Measurements from ENCODE around the gene ELFN2. TPM values are rescaled to one million over a fixed set of nuclear protein-coding genes. Genes with fewer than 3 reads are reported as not detected.

Gene ELFN2
- total RNA-seq, 1 experiment from 2014 or later: 30.8 TPM

- no peaks in the 10 kb centered on the region for H3K4me1 ChIP-seq (replicated peaks; ENCODE audit: insufficient read depth)
Observed at GRCh38 chr22:37391702-37392101, 35.6 kb downstream of the ELFN2 start.

GRCh38 chr22:37390075-37390474 lies 37.2 kb downstream of the ELFN2 start:
- H3K4me2 ChIP-seq: no peak overlapping the region
- no peaks in the 10 kb centered on the region for H3K9me3 ChIP-seq (ENCODE audit: insufficient read depth, low read depth)
- H3K27me3 ChIP-seq (ENCODE audit: insufficient read depth, low read depth): no peaks in the 10 kb centered on the region
- H3K36me3 ChIP-seq (ENCODE audit: low read depth): no peaks in the 10 kb centered on the region
- no peaks in the 10 kb centered on the region for H3K79me2 ChIP-seq (ENCODE audit: low read depth)
- no peaks in the 10 kb centered on the region for H3K9me2 ChIP-seq (ENCODE audit: insufficient read depth)
- no peak overlapping the region for H3K4me3 ChIP-seq
- POLR2A ChIA-PET (ENCODE audit: unreplicated experiment): interaction anchor here (0.6 kb wide), 1 partner anchor 44 kb away, joined by 17 read pairs; no protein-coding TSS in a partner anchor
- H4K20me1 ChIP-seq (ENCODE audit: insufficient read depth): no peaks in the 10 kb centered on the region
- intact Hi-C loops (cut with micrococcal nuclease; ENCODE audit: unreplicated experiment): no loop called here
- CTCF ChIA-PET: no interaction called here
- H3F3A ChIP-seq (ENCODE audit: insufficient read depth, low read depth): peaks cover 27% of the 10 kb centered on the region; the same call in 1 of the 2 replicates
- H2AFZ ChIP-seq: no peak overlapping the region
- no peak for TF ChIP-seq CTCF (conservative IDR thresholded peaks at IDR 0.05)
- no peak for TF ChIP-seq EZH2 (IDR thresholded peaks at IDR 0.05; ENCODE audit: low read depth)
- no TSS peak for BruUV-seq (replicated peaks)
- H3K4me1 ChIP-seq (replicated peaks; ENCODE audit: insufficient read depth): no peaks in the 10 kb centered on the region
- DNase-seq: no peak
- no peak overlapping the region for H3K27ac ChIP-seq

More at GRCh38 chr22:37391702-37392101, 35.6 kb downstream of the ELFN2 start:
- no peaks in the 10 kb centered on the region for H3K36me3 ChIP-seq (ENCODE audit: low read depth)
- no peaks in the 10 kb centered on the region for H4K20me1 ChIP-seq (ENCODE audit: insufficient read depth)
- no peak overlapping the region for H3K4me3 ChIP-seq
- no peaks in the 10 kb centered on the region for H3K9me3 ChIP-seq (ENCODE audit: insufficient read depth, low read depth)
- DNase-seq: no peak
- ChIA-PET POLR2A (ENCODE audit: unreplicated experiment) (no interaction called here), CTCF (no interaction called here)
- no peaks in the 10 kb centered on the region for H3K27me3 ChIP-seq (ENCODE audit: insufficient read depth, low read depth)
- H3K79me2 ChIP-seq (ENCODE audit: low read depth): no peaks in the 10 kb centered on the region
- no peaks in the 10 kb centered on the region for H3K9me2 ChIP-seq (ENCODE audit: insufficient read depth)
- H2AFZ ChIP-seq: no peak overlapping the region
- intact Hi-C loops (cut with micrococcal nuclease; ENCODE audit: unreplicated experiment): no loop called here
- H3K27ac ChIP-seq: no peak overlapping the region
- TF ChIP-seq EZH2 (IDR thresholded peaks at IDR 0.05; ENCODE audit: low read depth): no peak
- no peak for TF ChIP-seq CTCF (conservative IDR thresholded peaks at IDR 0.05)
- no TSS peak for BruUV-seq (replicated peaks)
- peaks cover 18% of the 10 kb centered on the region; the same call in 1 of the 2 replicates for H3F3A ChIP-seq (ENCODE audit: insufficient read depth, low read depth)
- H3K4me2 ChIP-seq: no peak overlapping the region

GRCh38 chr22:37388538-37388937 lies 38.7 kb downstream of the ELFN2 start:
- POLR2A ChIA-PET (ENCODE audit: unreplicated experiment): no interaction called here

More at GRCh38 chr22:37388538-37388937, 38.7 kb downstream of the ELFN2 start:
- no peaks in the 10 kb centered on the region for H3K9me3 ChIP-seq (ENCODE audit: insufficient read depth, low read depth)
- no peak overlapping the region for H3K4me2 ChIP-seq
- H3K9me2 ChIP-seq (ENCODE audit: insufficient read depth): no peaks in the 10 kb centered on the region
- no peaks in the 10 kb centered on the region for H3K4me1 ChIP-seq (replicated peaks; ENCODE audit: insufficient read depth)
- H3K79me2 ChIP-seq (ENCODE audit: low read depth): no peaks in the 10 kb centered on the region
- no TSS peak for BruUV-seq (replicated peaks)
- H3F3A ChIP-seq (ENCODE audit: insufficient read depth, low read depth): peaks cover 27% of the 10 kb centered on the region; the same call in 1 of the 2 replicates
- no peak for TF ChIP-seq CTCF (conservative IDR thresholded peaks at IDR 0.05)
- no peak for TF ChIP-seq EZH2 (IDR thresholded peaks at IDR 0.05; ENCODE audit: low read depth)
- no peak overlapping the region for H3K27ac ChIP-seq
- no peaks in the 10 kb centered on the region for H3K36me3 ChIP-seq (ENCODE audit: low read depth)
- intact Hi-C loops (cut with micrococcal nuclease; ENCODE audit: unreplicated experiment): no loop called here
- CTCF ChIA-PET: no interaction called here
- no peaks in the 10 kb centered on the region for H3K27me3 ChIP-seq (ENCODE audit: insufficient read depth, low read depth)
- no peak overlapping the region for H3K4me3 ChIP-seq
- no peak overlapping the region for H2AFZ ChIP-seq
- DNase-seq: no peak
- H4K20me1 ChIP-seq (ENCODE audit: insufficient read depth): no peaks in the 10 kb centered on the region
